IMR-90 (cell line): ENCODE measurements around the gene DOCK4. TPM values are rescaled to one million over a fixed set of nuclear protein-coding genes. Genes with fewer than 3 reads are reported as not detected.

Experiments
- ATAC-seq: fragments of 200-7000 bp; cut with Tn5 transposase; 2 replicates; pipeline ENCODE4 v1.9.1; 2020; ENCODE audit warnings: low read depth, mild to moderate bottlenecking, moderate library complexity
- BruUV-seq: library from RNA; stranded (reverse); fragments of 400-500 nt; replicated peaks from 2 replicates; lab custom pipeline; 2021; lab: Mats Ljungman, UMichigan
- CTCF ChIA-PET: fragments of 300-600 bp; formaldehyde crosslinking; extraction: SDS; loops from one replicate; lab custom pipeline; 2021; ENCODE audit warnings: antibody characterized with exemption; lab: Yijun Ruan, JAX
- POLR2A ChIA-PET: fragments of 300-600 bp; sonication (Branson Sonifier 250); formaldehyde crosslinking; loops from one replicate; lab custom pipeline; 2022; ENCODE audit warnings: antibody characterized with exemption; ENCODE audit not compliant: unreplicated experiment; lab: Charles Lee
- DNase-seq: peaks from one replicate; pipeline ENCODE4 v3.0.0; 2013
- H2AFZ ChIP-seq: replicated peaks from 2 replicates; pipeline ENCODE3; 2013; ENCODE audit warnings: low read length, mild to moderate bottlenecking; ENCODE audit not compliant: poor library complexity
- H2AK5ac ChIP-seq: 2 replicates; pipeline ENCODE4 v1.6.1; 2013; ENCODE audit warnings: low read depth, low read length, inconsistent platforms
- H2AK9ac ChIP-seq: replicated peaks from 2 replicates; pipeline ENCODE3; 2013; ENCODE audit warnings: mild to moderate bottlenecking, low read depth, low read length, moderate library complexity; ENCODE audit not compliant: poor library complexity
- H2BK120ac ChIP-seq: 2 replicates; pipeline ENCODE4 v1.6.1; 2013; ENCODE audit warnings: low read depth, low read length, inconsistent platforms
- H2BK15ac ChIP-seq: 3 replicates; pipeline ENCODE4 v1.6.1; 2013; ENCODE audit warnings: low read depth, low read length, inconsistent platforms
- H2BK20ac ChIP-seq: 2 replicates; pipeline ENCODE4 v1.6.1; 2013; ENCODE audit warnings: low read depth, mild to moderate bottlenecking, inconsistent platforms, low read length, moderate library complexity
- H2BK5ac ChIP-seq: 2 replicates; pipeline ENCODE4 v1.6.1; 2013; ENCODE audit warnings: mild to moderate bottlenecking, low read depth, low read length, inconsistent platforms; ENCODE audit not compliant: poor library complexity, severe bottlenecking
- H3K14ac ChIP-seq: replicated peaks from 2 replicates; pipeline ENCODE4 v1.6.1; 2013; ENCODE audit warnings: low read depth, low read length, inconsistent platforms
- H3K18ac ChIP-seq: 2 replicates; pipeline ENCODE4 v1.6.1; 2013; ENCODE audit warnings: low read depth, low read length, control low read depth
- H3K23ac ChIP-seq: 2 replicates; pipeline ENCODE4 v1.6.1; 2013; ENCODE audit warnings: low read depth, low read length, inconsistent platforms
- H3K27ac ChIP-seq: 2 replicates; pipeline ENCODE4 v1.5.1; 2013; ENCODE audit warnings: mild to moderate bottlenecking, control low read depth, low read length; ENCODE audit not compliant: insufficient read depth
- H3K27me3 ChIP-seq: 2 replicates; pipeline ENCODE4 v1.6.1; 2013; ENCODE audit warnings: low read length; ENCODE audit not compliant: control insufficient read depth, insufficient read depth
- H3K36me3 ChIP-seq: 2 replicates; pipeline ENCODE4 v1.6.1; 2013; ENCODE audit warnings: low read length, mixed read lengths; ENCODE audit not compliant: control insufficient read depth, insufficient read depth
- H3K4ac ChIP-seq: 2 replicates; pipeline ENCODE4 v1.6.1; 2013; ENCODE audit warnings: low read depth, low read length, inconsistent platforms
- H3K4me1 ChIP-seq: 2 replicates; pipeline ENCODE4 v1.6.1; 2013; ENCODE audit warnings: low read length, mixed read lengths; ENCODE audit not compliant: control insufficient read depth, insufficient read depth
- H3K4me2 ChIP-seq: 2 replicates; pipeline ENCODE4 v1.6.1; 2013; ENCODE audit warnings: low read depth, mild to moderate bottlenecking, control low read depth, low read length, moderate library complexity
- H3K4me3 ChIP-seq: 2 replicates; pipeline ENCODE4 v1.5.1; 2013; ENCODE audit warnings: low read depth, mild to moderate bottlenecking, control low read depth, low read length, moderate library complexity; ENCODE audit not compliant: insufficient read depth
- H3K56ac ChIP-seq: 2 replicates; pipeline ENCODE4 v1.6.1; 2013; ENCODE audit warnings: low read length, inconsistent platforms; ENCODE audit not compliant: insufficient read depth; ENCODE audit errors: extremely low read depth
- H3K79me1 ChIP-seq, 2 experiments: 2 replicates each; pipeline ENCODE4 v1.6.1; 2013; ENCODE audit warnings: low read length in 2 of 2, inconsistent platforms in 1 of 2, low read depth in 1 of 2
- H3K9ac ChIP-seq: 2 replicates; pipeline ENCODE4 v1.6.1; 2013; ENCODE audit warnings: low read depth, low read length, control low read depth
- H3K9me1 ChIP-seq: 2 replicates; pipeline ENCODE4 v1.6.1; 2013; ENCODE audit warnings: low read length, inconsistent platforms; ENCODE audit not compliant: insufficient read depth
- H3K9me3 ChIP-seq: 2 replicates; pipeline ENCODE4 v1.6.1; 2013; ENCODE audit warnings: low read length; ENCODE audit not compliant: control insufficient read depth, insufficient read depth
- H4K20me1 ChIP-seq: 2 replicates; pipeline ENCODE4 v1.6.1; 2013; ENCODE audit warnings: low read length, inconsistent platforms; ENCODE audit not compliant: insufficient read depth
- H4K5ac ChIP-seq: 2 replicates; pipeline ENCODE4 v1.6.1; 2013; ENCODE audit warnings: mild to moderate bottlenecking, low read depth, low read length, control low read depth
- H4K8ac ChIP-seq, 2 experiments: 2 replicates each; pipeline ENCODE4 v1.6.1; 2013; ENCODE audit warnings: low read depth in 2 of 2, low read length in 2 of 2, control low read depth in 1 of 2, inconsistent platforms in 1 of 2
- H4K91ac ChIP-seq: 2 replicates; pipeline ENCODE4 v1.6.1; 2013; ENCODE audit warnings: low read depth, low read length, inconsistent platforms; ENCODE audit not compliant: insufficient read depth
- BHLHE40 ChIP-seq: fragments of 150-350 bp; IDR thresholded peaks from 2 replicates; pipeline ENCODE4 v1.6.1; 2016; ENCODE audit warnings: mild to moderate bottlenecking, low read depth, low read length
- CTCF ChIP-seq: conservative IDR thresholded peaks from 2 replicates; pipeline ENCODE4 v1.5.1; 2012; ENCODE audit warnings: mild to moderate bottlenecking, low read depth, low read length, improper control_type of control experiment
- ELK1 ChIP-seq: fragments of 150-350 bp; IDR thresholded peaks from 2 replicates; pipeline ENCODE4 v1.6.1; 2016; ENCODE audit warnings: low read depth, mild to moderate bottlenecking, low read length, moderate library complexity, borderline replicate concordance
- MAFK ChIP-seq: IDR thresholded peaks from 2 replicates; pipeline ENCODE4 v1.6.1; 2012; ENCODE audit warnings: low read depth, low read length, improper control_type of control experiment
- RCOR1 ChIP-seq: IDR thresholded peaks from 2 replicates; pipeline ENCODE4 v1.6.1; 2012; ENCODE audit warnings: mild to moderate bottlenecking, low read length, improper control_type of control experiment; ENCODE audit not compliant: insufficient replicate concordance
- WGBS, 2 experiments: methylation state at CpG; one replicate each; pipeline versions ENCODE4 v1.1.5 to v1.1.7; 2013; ENCODE audit warnings: missing lambda C conversion rate in 2 of 2; ENCODE audit not compliant: insufficient read length in 1 of 2; ENCODE audit errors: extremely low coverage in 2 of 2; 5-methylcytosine and 5-hydroxymethylcytosine counted together
- dilution Hi-C: fragments of 300-500 bp; cut with HindIII; formaldehyde crosslinking; loops from one replicate; pipeline ENCODE4 v1.14.3; 2018; ENCODE audit warnings: low sequenced_read_pairs; ENCODE audit not compliant: unreplicated experiment
- in situ Hi-C: fragments of 300-500 bp; cut with MboI; formaldehyde crosslinking; loops from 3 replicates; pipeline ENCODE4 v1.14.3; 2019; ENCODE audit warnings: low sequenced_read_pairs, inconsistent platforms, mixed read lengths
- intact Hi-C: fragments of 100-400 bp; cut with micrococcal nuclease; formaldehyde crosslinking; loops from 2 replicates; pipeline ENCODE4 v1.10.0; 2022
- polyA plus RNA-seq, 3 experiments: library from polyadenylated mRNA; depleted of rRNA; stranded (reverse); fragments of >200 nt; gene quantifications; 2 replicates each; pipeline ENCODE4 v1.2.3, GENCODE V29; 2012; ENCODE audit warnings: low replicate concordance in 1 of 3
- total RNA-seq: library from RNA; depleted of rRNA; stranded (reverse); fragments of >200 nt; gene quantifications from 2 replicates; pipeline ENCODE4 v1.2.3, GENCODE V29; 2012

The DOCK4 gene
- total and polyA plus RNA-seq, 2 of the 4 experiments (the other 2 are of a cell fraction): 4.4 to 12.2 TPM

- no peak overlapping the region for H2BK120ac ChIP-seq
- H2AK5ac ChIP-seq: no peak overlapping the region
- in situ Hi-C loops (no loop called here), dilution Hi-C loops (no loop called here), intact Hi-C loops (no loop called here)
- H4K8ac ChIP-seq: no peak overlapping the region
- H2BK15ac ChIP-seq: no peak overlapping the region
- no peak overlapping the region for H2AFZ ChIP-seq
- TF ChIP-seq MAFK (peak; percentile 93), CTCF (no peak), BHLHE40 (no peak), RCOR1 (no peak), ELK1 (no peak)
- no peak for ATAC-seq
- H3K79me1 ChIP-seq: no peaks in the 10 kb centered on the region
- H3K23ac ChIP-seq: no peak overlapping the region
- no peak overlapping the region for H3K4me2 ChIP-seq
- no peak overlapping the region for H3K27ac ChIP-seq
- no peaks in the 10 kb centered on the region for H3K4me1 ChIP-seq
- DNase-seq: no peak
- H2BK5ac ChIP-seq: no peak overlapping the region
- no peak overlapping the region for H3K14ac ChIP-seq
- ChIA-PET POLR2A (no interaction called here), CTCF (no interaction called here)
- no peak overlapping the region for H3K9ac ChIP-seq
- H3K56ac ChIP-seq: no peak overlapping the region
- no peak overlapping the region for H2BK20ac ChIP-seq
- H4K5ac ChIP-seq: no peak overlapping the region
- H3K27me3 ChIP-seq: no peaks in the 10 kb centered on the region
- no CpG with 5 or more reads among the region's 1 CpG for WGBS, 2 experiments
- no peak overlapping the region for H4K91ac ChIP-seq
- no peak overlapping the region for H3K4me3 ChIP-seq
- no TSS peak for BruUV-seq
- H3K9me1 ChIP-seq: no peaks in the 10 kb centered on the region
- no peak overlapping the region for H3K18ac ChIP-seq
- no peak overlapping the region for H3K4ac ChIP-seq
- no peaks in the 10 kb centered on the region; the same call in none of the 2 replicates for H3K9me3 ChIP-seq
- no peak overlapping the region for H2AK9ac ChIP-seq
- no peaks in the 10 kb centered on the region for H4K20me1 ChIP-seq
- peaks cover 15% of the 10 kb centered on the region for H3K36me3 ChIP-seq
Observed at GRCh38 chr7:111937163-111937562, 269.0 kb downstream of the DOCK4 start.
